HG03097 (cell line): ENCODE data around the gene GPN1.
"Not testable (repeated sequence)": the region's sequence is repeated elsewhere in the genome, so short reads cannot be mapped to it uniquely, and the experiment has no call there.

Experiments used
- ATAC-seq: cut with Tn5 transposase; IDR thresholded peaks from one replicate; pipeline ENCODE4 v1.9.1; 2021; ENCODE audit not compliant: unreplicated experiment, low FRiP score

GPN1 gene

GRCh38 chr2:27664622-27665363, 35.9 kb downstream of the GPN1 start:
- no peak for ATAC-seq

DNA sequence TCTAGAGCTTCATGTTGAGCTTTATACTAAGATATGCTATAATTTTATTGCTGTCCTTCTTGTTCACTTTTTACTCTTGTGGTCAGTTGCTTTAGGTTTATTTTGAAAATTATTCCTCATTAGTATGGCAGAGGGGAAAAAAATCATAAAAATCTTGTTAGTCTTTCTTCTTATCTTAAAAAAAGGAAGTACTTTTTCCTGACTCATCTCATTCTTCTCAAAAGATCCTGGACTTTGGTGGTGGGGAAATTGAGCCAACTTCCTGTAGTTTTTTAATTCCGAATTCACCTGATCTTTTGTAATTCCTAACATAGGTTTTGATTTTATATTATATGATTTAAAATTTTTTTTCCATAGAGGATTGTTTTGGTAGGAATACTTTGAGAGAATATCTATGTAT, 38.6 kb downstream of the GPN1 start:
- no peak for ATAC-seq

DNA sequence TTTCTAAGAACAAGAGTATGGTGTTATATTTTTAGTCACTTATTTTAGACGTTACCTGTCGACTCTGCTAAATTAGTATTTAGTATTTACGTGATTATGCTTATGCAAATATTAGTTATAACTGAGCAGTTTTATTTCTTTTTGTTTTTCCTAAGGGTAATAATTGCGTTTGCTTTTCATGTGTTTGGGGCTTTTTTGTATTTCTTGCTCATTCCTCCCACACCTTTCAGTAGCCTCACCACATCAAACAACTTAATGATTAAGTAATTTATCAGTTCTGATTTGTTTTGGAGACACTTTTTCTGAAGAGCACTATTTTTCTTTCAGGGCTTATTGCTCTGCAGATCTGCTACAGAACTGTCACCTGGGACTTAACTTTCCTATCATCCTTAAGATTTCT, 42.4 kb downstream of the GPN1 start:
- ATAC-seq = no peak

DNA sequence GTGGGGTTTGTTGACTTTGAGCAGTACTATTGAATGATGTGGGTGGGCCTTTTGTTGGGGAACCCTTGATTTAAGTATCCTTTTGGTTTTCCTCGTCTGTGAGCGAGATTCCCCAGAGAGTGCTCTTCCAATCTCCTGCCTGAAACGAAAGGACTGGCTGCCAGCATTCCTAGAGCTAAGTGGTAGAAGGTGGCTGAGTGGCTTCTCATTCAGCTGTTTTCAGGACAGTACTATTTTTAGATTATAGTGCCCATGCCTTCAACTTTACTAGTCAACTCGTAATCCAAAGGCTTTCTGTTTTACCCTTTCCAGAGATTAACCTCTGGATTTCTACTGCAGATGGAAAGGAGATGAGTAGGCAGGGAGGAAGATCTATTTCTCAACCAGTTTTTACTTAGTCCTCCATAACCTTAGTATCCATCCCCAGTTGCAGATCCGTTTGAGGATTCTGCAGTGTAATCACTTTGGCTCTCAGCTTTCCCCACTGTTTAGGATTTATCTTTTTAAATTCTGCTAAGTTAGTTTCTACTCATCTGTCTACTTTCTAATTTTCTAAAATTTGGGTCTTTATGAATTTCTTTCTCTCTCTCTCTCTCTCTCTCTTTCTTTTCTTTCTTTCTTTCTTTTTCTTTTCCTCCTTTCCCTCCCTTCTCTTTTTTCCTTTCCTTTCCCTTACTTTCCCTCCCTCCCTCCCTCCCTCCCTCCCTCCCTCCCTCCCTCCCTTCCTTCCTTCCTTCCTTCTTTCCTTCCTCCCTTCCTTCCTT, 44.1 kb downstream of the GPN1 start:
- ATAC-seq = no peak

GRCh38 chr2:27680571-27680970, 51.7 kb downstream of the GPN1 start:
- ATAC-seq = no peak

DNA sequence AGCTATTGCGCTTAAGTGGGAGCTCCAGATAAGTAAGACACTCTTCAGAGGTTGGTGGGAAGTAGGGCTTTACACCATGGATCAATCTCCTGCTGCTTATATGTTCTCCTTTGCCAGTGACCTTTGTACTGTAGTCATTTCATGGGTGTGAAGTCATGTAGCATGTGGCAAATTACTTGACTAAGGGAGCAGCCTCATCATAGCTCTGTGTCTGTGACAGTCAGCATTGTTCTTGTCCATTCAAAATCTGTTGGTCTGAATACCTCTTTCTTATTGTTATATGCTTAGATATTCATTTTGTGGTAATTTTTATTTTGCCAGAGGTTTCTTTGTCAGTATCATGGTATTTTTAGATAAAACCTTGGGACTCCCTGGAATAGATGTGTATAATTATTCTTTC, 53.0 kb downstream of the GPN1 start:
- no peak for ATAC-seq

DNA sequence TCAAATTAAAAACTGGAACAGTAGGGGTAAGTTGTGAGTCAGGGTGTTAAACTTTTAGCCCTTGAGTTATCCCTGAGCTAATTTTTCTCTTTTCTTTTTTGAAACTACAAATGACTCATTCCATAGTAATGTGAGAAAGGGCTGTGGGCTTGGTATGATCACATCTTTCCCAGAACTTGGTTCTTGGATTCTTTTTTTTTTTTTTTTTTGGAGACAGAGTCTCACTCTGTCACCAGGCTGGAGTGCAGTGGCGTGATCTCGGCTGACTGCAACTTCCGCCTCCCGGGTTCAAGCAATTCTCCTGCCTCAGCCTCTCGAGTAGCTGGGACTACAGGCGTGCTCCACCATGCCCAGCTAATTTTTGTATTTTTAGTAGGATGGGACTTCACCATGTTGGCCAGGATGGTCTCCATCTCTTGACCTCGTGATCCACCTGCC, 53.5 kb downstream of the GPN1 start:
- not testable (repeated sequence) for ATAC-seq

DNA sequence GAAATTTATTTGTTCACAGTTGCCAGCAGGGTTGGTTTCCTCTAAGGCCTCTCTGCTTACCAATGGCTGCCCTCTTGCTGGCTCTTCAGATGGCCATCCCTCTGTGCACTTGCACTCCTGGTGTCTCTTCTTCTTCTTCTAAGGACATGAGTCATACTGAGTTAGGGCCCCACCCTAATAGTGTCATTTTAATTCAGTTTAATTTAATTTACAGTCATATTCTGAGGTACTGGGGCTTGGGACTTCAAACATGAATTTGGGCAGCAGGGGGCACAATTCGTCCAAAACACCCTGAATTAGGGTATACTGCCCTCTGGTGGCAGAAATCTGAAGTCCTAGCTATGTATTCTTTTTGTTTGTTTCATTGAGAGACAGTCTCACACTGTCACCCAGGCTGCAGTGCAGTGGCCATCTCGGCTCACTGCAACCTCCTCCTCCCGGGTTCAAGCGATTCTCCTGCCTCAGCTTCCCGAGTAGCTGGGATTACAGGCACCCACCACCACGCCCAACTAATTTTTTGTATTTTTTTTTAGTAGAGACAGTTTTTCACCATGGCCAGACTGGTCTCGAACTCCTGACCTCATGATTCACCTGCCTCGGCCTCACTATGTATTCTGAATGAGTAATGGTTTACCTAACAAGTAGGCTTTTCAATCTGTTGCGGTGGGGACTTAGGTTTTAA, 54.7 kb downstream of the GPN1 start:
- ATAC-seq = no peak

- not testable (repeated sequence) for ATAC-seq
Observed at GRCh38 chr2:27685006-27685405, 56.2 kb downstream of the GPN1 start.

DNA sequence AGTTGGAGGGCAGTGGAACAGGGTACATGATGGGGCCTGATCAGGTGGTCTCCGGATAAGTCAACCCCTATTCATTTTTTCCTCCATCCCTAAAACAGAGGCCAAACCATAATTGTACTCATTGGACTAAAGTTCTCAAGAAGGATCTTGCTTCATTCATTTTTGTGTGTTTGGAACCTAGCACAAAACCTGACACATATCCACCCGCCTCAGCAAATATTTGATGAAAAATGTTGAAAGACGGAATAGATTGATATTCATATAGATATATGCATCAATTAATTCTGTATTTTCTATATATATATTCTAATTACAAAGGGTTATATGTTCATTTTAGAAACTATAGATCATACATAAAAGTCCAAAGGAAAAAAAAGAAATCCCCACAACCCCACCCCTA, 56.7 kb downstream of the GPN1 start:
- no peak for ATAC-seq

DNA sequence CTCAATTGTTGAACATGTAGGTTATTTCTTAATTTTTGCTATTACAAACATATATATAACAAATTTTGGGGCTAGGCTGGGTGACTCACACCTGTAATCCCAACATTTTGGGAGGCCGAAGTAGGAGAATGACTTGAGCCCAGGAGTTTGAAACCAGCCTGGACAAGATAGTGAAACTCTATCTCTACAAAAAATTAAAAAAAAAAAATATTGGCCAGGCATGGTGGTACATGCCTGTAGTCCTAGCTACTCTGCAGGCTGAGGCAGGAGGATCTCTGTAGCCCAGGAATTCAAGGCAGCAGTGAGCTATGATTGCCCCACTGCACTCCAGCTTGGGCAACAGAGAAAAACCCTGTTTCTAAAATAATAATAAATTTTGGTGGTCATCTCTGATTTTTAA, 58.4 kb downstream of the GPN1 start:
- ATAC-seq = no peak

DNA sequence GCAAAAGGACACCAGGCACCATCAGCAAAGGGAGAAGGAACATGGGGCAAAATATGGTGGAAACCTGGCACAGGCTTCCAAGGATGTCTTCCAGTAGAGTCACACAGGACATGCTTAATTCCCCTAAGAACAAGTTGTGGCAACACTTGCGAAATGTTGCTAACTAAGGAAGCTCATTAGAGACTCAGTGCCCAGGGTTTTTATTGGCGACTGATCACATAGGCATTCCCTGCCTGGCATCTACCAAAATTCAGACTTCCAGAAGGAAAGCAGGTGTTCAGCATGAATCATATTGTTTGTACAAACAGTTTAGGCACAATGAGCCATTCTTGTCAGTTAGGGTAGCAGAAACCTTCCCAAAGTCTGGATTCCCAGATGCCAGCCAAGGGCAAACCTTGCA, 60.6 kb downstream of the GPN1 start:
- ATAC-seq = no peak

- no peak for ATAC-seq
Observed at GRCh38 chr2:27690052-27690451, 61.2 kb downstream of the GPN1 start.

DNA sequence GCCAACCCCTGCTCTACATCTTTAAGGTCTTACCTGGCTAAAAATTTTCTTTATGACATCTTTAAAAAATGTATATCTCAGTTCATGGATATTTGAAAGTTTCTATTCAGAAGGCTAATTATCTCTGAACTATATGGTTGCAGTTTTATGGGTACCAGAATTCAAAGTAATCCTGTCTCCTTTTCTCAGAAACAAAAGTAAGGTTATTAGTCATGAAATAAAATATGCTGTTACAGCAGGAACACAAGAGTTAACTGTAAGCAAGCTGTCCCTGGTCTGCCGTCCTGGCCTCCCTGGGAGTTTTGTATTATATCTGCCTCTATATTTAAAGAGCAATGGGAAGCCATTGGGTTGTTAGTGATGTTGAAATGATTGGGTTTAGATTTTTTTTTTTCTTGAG, 68.8 kb downstream of the GPN1 start:
- ATAC-seq = no peak
